GM21390 (cell line): Measurements from ENCODE around the gene JUND.

ENCODE experiments used
- ATAC-seq: cut with Tn5 transposase; IDR thresholded peaks from one replicate; pipeline ENCODE4 v1.9.1; 2021; ENCODE audit not compliant: unreplicated experiment

JUND gene

DNA sequence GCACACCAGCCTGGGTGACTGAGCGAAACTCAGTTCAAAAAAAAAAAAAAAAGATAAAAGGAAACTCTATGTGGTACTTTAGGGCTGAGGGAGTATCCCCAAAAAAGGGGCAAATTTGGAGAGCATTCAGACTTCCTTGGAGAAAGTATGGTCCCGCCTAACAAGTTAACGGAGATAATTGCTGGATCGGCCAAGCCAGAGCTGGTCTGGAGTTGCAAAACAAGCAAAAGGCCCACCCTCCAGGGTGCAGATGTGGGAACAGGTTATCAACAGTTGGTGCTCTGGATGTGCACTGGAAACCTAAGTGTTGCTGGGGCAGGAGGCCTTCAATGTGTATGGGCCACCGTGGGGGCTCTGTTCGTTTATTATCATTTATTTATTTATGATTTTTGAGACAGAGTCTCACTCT, 10.0 kb downstream of the JUND start:
- ATAC-seq, result no peak

DNA sequence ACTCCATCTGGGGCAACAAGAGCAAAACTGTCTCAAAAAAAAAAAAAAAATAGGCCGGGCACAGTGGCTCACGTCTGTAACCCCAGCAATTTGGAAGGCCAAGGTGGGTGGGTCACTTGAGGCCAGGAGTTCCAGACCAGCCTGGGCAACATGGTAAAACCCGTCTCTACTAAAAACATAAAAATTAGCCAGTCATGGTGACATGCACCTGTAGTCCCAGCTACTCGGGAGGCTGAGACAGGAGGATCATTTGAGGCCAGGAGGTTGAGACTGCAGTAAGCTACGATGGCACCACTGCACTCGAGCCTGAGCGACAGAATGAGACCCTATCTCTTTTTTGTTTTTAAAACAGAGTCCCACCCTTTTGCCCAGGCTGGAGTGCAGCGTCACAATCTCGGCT, 11.1 kb downstream of the JUND start:
- no peak for ATAC-seq

DNA sequence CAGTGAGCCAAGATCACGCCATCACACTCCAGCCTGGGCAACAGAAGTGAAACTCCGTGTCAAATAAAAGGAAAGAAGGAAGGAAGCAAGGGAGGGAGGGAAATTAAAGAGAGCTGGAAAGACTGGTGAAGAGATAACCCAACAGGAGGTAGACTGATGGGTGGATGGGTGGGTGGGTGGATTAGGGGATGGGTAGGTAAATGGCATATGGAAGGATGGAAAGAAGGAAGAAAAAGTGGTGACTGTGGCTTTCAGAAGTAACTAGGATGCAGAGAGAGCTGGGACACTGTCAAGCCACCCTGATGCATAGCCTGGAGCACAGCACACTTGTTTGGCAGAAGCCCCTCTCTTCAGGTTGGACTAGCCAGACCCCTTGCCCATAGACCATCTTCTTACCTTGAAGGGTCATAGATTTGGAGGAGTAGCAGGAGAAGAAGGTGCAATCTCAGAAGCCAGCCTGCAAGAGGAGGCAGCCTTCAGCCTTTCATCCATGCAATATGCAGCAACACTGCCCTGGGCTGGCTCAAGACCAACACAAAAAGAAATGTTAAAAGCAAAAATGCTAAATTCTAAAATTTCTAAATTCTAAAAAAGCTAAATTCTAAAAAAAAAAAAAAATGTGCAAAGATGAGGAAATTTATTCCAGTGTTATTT, 12.2 kb downstream of the JUND start:
- ATAC-seq, result no peak

DNA sequence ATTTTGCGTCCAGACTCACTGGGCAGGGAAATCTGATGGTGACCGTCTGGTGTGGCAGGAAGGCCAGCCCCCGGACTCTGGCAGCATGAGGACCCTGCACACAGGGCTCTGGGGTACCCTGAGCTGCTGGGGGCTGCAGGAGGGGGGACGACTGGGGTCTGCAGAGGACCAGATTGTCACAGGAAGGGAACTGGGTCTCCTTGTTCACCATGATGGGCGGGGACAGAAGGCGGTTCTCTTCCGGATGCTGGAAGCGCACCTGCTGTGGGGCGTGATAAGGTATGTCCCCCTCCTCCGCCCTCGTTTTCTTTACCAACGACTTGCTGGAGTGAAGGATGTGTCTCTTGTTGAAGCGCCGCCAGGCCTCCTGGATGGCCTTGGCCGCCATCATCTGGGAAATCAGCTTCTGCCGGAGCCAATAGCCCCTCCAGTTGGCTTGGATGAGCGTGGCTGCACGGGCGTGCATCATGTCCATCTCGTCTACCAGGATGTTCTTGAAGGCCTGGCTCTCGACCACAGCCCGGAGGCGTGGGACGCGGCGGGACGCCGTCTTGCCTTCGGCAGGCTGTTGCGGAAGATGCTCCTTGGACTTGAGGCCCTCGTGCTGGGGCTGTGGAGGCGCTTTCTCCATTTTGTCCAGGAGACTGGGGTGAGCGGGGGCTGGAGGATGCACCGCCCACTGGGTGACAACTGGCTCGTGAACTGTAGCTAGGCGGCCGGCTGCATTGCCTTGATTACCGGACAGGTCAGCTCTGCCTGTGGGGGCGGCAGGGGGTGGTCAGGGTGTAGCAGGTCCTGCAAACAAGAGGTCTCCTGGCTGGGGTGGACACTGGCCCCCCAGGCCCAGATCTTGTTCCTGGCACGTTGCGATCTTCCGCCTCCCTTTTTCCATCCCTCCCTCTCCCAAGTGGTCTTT, 14.4 kb downstream of the JUND start:
- no peak for ATAC-seq

DNA sequence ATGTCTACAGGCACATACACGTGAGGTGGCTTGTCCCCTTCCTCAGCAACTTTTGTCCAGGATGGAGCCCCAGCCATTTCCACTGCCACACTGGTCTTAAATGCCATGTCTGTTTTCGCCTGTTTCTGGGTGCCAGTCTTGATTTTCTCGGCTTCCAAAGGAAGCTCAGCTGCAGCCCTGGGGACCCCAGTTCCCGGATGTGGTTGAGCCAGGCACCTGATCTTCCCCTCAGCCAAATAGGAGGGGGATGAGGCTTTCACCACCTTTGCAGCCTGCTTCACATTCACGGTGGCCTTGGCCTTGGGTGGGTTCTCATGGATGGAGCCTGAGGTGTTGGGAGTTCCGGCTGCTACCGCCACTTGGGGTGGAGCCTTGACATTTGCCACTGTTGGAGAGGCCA, 15.8 kb downstream of the JUND start:
- ATAC-seq, result no peak

DNA sequence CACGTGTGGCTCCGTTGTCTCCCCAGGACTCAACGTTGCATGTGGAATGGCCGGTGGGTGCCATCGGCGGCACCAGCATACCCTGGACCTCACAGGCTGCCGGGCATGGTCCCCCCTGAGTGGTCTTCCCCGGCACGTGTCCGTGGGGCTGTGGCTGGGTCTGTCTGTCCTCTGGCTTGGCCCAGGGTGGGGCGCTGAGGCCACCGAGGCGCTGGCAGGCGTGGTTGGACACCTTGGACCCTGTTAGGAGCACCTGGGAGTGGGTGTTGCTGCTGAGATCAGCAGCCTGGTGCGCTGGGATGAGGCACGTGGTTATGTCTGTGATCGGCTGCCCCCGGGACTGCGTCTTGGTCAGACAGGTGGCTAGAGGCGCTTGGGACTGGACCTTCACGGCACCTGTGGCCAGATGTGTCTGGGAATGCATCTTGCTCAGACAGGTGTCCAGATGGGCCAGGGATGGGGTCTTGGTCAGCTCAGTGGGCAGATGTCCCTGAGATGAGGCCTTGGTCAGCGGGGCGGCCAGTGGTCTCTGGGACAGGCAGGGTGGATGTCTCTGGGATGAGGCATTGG, 16.4 kb downstream of the JUND start:
- no peak for ATAC-seq

DNA sequence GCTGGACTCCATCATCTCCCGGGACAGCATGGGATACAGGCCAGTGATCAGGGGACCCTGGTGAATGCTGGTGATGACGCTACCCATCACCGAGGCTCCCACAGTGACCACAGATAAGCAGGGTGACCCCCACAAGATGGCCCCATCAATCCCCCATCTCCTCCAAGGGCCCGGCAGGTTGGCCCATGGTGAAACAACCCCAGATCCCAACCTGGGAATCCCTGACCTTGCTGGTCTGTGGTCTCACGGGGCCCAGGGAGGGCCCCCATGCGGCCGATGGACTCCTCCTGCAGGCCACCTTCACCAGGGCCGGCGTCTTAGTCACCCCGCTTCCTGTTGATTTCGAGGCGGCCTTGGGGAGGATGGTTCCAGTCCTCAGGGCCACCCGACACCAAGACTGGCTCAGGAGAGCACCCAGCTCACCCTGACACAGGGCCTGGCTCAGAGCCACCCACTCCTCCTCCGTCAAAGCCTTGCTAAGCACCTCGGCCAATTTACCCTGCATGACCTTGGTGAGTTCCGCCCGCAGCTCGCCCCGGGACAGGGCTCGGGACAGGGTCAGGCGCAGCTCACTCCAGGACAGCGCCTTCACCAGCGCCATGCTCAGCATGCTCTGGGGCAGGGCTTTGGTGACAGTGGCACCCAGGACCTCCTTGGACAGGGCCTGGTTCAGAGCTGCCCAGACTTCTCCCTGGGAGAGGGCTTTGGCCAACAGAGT, 17.1 kb downstream of the JUND start:
- ATAC-seq, result no peak

DNA sequence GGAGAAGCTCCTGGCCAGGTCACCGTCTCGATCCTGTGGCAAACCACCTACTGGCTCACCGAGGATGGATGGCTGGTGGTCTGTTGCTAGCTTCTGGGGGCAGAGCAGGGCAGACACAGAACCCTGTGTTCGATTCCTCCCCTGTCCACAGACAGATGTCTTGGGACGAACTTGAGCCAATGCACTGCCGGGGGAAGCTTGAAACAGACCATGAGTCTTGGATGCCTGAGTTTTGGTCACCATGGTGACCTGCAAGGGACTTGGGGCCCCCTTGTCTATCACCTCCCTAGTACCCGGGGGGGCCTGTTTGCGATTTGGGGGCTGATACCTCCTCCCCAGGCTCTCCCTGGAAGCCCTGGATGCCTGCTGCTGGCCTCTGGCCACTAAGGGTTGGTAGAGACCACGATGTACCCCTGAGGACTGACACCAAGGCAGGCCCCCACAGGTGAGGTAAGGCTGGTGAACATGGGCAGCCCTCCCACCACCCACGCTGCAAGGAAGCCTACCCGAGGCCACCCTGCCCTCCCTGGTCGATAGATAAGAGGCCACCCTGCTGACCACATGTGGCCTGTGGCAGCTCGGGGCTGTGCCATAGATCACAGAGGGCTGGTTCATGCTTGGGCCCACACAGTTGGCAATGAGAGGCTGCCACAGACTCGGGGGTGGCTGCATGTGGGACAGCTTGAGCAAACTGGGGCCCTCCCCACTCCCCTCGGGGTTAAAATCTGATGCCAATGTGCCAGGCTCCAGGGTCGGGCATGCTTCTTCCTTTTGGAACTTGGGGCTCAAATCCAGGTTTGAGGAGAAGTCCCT, 17.9 kb downstream of the JUND start:
- no peak for ATAC-seq

DNA sequence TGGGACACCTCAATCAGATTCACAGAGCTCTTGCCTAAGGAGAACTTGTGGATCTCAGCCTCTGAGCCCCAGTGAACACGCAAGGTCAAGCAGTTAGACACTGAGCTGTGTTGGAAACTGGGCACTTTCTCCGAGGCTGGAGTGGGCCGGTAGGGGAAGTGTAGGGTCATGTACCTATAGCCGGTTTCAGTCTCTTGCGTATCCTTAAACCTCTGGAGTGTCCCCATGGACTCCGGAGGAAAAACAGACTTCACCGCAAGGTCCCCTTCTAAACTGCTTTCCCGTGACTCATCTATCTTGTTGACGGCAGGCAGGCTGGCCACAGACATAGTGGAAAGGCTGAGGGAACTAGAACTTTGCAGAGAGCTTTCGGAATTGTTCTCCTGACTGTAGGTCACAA, 18.5 kb downstream of the JUND start:
- ATAC-seq, result no peak

DNA sequence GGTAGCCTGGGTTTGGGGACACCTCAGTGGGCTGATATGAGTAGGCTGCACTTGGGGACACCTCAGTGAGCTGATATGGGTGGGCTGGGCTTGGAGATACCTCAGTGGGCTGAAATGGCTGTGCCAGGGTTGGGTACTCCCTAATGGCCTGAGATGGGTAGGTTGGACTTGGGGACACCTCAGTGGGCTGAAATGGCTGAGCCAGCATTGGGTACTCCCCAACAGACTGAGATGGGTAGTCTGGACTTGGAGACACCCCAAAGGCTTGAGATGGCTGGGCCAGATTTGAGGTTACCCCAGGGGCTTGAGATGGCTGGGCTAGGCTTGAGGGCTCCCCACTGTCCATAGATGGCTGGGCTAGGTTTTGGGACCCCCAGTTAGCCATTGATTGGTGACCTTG, 19.3 kb downstream of the JUND start:
- no peak for ATAC-seq

DNA sequence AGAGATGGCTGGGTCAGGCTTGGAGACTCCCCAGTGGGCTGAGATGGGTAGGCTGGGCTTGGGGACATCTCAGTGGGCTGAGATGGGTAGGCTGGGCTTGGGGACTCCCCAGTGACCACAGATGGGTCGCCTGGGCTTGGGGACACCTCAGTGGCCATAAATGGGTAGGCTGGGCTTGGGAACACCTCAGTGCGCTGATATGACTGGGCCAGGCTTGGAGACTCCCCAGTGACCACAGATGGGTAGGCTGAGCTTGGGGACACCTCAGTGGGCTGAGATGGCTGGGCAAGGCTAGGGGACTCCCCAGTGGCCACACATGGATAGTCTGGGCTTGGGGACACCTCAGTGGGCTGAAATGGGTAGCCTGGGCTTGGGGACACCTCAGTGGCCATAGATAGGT, 19.9 kb downstream of the JUND start:
- ATAC-seq, result no peak

DNA sequence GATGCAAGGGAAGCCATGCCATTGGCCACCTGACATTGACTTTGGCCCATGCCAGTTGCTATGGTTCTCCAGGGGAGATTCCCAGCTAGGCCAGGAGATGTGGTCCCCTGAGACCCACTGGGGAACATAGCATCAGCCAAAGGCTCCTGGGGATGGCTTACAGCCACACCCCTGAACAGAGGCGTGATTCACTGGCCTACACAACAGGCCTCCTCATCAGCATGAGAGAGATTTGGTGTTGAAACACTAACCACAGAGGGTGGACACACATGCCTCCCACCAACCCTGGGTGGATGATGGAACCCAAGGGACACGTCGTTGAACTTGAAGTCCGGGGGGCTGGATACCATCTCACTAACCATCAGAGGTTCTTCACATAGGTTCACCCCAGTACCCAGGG, 21.5 kb downstream of the JUND start:
- ATAC-seq, result no peak

DNA sequence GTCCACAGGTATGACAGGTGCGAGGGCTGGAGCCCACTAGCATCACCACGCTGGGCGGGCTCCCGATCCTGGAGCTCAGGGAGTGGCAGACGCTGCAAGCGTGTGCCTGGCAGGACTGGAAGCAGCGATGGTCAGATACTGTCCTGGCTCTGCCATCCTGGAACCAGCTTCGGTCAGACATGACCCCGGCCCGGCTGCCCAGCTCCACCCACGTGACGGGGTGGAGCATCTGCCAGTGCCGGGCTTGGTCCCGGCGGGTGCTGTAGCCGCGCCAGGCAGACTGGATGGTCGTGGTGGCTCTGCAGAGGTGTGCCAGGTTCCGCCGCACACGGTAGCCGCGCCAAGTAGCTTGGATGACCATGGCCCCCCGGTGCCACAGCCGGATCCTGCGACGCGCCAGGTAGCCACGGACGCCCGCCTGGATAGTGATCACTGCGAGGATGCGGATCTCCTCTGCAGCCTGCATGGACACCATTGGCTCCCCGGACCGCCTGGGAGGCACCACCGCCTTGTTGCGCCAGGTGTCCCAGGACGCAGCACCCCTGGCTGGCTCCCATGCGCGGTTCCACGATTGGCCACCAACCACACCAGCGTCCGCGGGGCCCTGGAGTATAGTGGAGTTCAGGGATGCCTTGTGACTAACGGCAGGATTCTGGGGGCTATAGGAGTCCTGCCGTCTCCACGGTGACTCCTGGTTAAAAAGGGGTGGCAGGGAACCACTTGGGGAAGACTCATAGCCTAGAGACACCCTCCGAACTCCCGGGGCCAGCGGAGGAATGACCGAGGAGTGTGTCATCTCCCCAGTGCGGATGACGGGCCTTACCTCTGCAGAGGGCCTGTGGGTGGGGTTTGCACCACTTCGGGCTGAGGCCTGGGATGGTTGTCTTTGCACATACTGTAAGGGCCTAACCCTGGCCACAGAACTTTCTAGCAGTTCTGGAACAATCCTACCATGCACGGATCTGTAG, 23.6 kb downstream of the JUND start:
- no peak for ATAC-seq

DNA sequence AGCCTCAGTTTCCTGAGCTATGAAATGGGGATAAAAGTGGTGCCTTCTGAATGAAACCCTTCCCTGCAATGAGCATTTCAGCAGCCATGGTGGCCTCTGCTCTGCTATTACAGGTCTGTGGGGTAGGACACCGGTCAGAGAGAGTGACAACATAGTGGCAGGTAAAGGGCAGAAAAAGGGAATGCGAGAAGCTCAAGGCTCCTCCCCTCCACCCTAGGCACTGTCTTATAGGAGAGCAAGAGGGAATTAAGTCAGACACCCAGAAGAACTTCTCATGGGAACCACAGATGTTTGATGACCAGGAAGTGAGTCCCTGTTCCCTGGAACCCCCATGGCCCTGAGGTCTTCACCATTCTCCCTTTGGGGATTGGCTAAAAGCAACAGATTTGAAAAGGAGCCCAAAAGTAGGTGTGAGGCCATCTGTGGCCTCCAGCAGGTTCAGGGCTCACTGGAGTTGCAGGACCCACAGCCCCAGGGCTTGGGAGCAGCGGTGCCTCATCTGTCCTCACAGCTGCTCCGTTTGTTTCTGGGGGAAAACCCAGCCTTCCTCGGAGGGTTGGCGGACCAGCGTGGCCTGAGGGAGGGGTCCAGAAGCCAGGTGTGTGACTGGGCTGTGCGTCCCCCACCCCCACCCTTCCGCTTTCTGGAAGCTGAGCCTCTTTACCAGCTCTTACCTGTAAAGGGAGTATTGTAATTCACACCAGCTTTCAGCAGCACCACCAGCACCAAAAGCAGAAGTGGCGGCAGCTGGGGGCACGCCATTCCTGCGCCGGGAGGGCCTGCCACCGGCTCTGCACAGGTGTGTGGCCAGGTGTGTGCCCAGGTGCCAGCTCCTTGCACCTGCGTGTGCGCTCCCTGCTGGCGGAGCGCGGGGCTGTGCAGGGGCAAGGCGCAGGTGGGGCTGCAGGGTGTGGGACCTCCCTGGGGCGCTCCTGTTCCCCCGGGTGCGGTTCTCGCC, 26.6 kb downstream of the JUND start:
- ATAC-seq, result no peak

DNA sequence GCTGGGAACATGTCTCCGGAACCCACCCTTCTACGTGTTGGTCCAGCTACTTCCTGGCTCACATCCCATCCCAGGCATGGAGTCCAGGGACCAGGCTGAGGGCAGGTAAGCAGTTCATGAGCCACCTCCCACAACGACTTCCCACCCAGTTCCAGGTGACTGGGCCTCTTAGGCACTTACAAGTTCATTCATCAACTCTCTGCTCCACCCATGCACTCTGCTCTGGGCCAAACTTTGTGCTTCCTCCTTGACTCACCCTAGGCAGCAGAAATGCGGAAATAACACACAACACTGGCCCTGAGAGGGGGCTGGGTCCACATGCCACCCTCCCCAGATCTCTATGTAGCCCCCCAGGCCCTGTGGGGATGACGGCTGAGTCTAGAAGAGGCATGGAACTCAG, 27.7 kb downstream of the JUND start:
- ATAC-seq, result no peak

DNA sequence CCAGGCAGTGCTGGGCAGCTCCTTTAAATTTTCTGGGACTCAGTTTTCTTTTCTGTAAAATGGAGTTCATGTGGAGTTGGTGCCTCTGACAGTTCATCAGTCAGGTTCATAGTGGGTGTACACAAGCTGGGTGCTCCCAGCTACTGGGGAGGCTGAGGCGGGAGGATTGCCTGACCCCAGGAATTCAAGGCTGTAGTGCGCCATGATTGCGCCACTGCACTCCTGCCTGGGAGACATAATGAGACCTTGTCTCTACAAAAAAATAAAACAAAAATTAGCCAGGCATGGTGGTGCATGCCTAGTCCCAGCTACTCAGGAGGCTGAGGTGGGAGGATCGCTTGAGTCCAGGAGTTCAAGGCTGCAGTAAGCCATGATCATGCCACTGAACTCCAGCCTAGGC, 28.3 kb downstream of the JUND start:
- no peak for ATAC-seq

DNA sequence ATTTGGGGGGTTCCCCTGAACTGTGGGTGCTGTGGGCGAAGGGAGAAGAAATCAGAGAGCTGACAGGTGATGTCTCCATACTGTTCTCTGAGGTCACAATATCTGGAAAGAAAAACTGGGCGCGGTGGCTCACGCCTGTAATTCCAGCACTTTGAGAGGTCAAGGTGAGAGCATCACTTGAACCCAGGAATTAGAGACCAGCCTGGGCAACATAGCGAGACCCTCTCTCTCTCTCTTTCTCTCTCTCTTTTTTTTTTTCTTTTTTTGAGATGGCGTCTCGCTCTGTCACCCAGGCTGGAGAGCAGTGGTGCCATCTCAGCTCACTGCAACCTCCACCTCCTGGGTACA, 29.1 kb downstream of the JUND start:
- no peak for ATAC-seq

DNA sequence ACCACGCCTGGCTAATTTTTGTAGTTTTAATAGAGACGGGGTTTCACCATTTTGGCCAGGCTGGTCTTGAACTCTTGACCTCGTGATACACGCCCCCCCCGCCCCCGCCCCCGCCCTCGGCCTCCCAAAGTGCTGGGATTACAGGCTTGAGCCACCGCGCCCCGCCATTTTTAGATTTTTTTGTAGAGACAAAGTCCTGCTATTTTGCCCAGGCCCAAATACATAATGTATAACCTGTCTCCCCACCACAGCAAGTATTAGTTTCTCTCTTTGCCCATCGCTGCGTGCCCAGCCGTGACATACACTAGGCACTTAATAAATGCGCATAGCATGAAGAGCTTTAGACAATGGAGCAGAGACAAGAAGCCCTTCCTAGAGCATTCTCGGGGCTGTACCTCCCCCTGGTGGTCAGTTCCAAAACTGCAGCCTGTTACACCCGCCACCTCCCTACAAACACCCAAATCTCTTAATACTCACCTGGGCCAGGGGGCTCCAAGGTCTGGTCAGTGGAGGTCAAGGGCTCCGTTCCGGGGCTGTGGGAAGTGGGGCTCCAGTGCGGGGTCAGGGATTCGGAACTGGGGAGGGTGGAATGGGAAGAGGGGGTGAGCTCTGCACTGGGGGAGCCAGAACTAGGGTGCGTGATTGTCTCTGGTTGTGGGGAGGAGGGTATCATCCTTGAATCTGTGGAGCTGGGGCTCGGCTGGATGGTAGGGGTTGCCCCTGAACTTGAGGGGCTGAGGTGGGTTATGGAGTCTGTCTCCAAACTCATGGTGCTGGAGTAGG, 29.6 kb downstream of the JUND start:
- no peak for ATAC-seq
